Lower leg skin (tissue), 3 donors: ENCODE results near the gene TNIK.

Source experiments
- POLR2A ChIP-seq, 2 donors: fragments of 450-650 bp; IDR thresholded peaks; one replicate each; pipeline ENCODE4 v1.6.1; 2016 to 2017; ENCODE audit warnings: antibody characterized with exemption in 2 of 2, mild to moderate bottlenecking in 1 of 2, moderate library complexity in 1 of 2
- TF ChIP-seq, protein P1 (sequence below), 3 donors: fragments of 450-650 bp; IDR thresholded peaks; one replicate each; pipeline ENCODE4 v1.5.1; 2016; ENCODE audit warnings: antibody characterized with exemption in 3 of 3, mild to moderate bottlenecking in 3 of 3, moderate library complexity in 2 of 3

DNA sequence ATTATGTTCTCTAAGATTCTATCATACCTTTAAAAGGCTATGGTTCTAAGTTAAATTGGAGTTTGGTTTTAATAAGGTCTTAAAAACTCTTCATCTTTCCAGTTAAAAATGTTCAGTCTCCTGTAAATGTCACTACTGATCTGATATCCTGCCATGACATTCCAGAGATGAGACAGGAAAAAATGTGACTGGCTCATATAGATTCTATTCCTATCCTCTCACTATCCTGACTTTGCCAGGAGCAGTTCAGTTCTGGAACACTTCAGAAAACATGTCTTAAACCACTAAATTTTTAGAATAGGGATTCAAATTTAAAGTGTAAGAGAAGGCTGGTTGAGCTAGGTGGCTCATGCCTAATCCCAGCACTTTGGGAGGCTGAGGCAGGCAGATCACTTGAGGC lies 170.9 kb downstream of the TNIK start:
- TF ChIP-seq, protein P1, sequence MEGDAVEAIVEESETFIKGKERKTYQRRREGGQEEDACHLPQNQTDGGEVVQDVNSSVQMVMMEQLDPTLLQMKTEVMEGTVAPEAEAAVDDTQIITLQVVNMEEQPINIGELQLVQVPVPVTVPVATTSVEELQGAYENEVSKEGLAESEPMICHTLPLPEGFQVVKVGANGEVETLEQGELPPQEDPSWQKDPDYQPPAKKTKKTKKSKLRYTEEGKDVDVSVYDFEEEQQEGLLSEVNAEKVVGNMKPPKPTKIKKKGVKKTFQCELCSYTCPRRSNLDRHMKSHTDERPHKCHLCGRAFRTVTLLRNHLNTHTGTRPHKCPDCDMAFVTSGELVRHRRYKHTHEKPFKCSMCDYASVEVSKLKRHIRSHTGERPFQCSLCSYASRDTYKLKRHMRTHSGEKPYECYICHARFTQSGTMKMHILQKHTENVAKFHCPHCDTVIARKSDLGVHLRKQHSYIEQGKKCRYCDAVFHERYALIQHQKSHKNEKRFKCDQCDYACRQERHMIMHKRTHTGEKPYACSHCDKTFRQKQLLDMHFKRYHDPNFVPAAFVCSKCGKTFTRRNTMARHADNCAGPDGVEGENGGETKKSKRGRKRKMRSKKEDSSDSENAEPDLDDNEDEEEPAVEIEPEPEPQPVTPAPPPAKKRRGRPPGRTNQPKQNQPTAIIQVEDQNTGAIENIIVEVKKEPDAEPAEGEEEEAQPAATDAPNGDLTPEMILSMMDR (IDR thresholded peaks at IDR 0.05) = no peak
- no peak for TF ChIP-seq POLR2A (IDR thresholded peaks at IDR 0.05)
